MCF 10A (cell line): ENCODE measurements around the gene ZNF524. TPM values are rescaled to one million over a fixed set of nuclear protein-coding genes. Genes with fewer than 3 reads are reported as not detected.

Experiments used
- BruUV-seq: library from RNA; stranded (reverse); fragments of 400-500 nt; replicated peaks from 2 replicates; lab custom pipeline; 2021; lab: Mats Ljungman, UMichigan
- CTCF ChIA-PET: fragments of 300-600 bp; sonication (Branson Sonifier 250); formaldehyde crosslinking; extraction: SDS; loops from one replicate; lab custom pipeline; 2021; ENCODE audit warnings: antibody characterized with exemption, inconsistent platforms; lab: Yijun Ruan, JAX
- POLR2A ChIA-PET: fragments of 300-600, 350-650 bp; sonication (Branson Sonifier 250); formaldehyde crosslinking; extraction: SDS; loops from one replicate; lab custom pipeline; 2020; ENCODE audit warnings: antibody characterized with exemption, inconsistent platforms; lab: Yijun Ruan, JAX
- DNase-seq: peaks from one replicate; pipeline ENCODE4 v3.0.0-alpha.2; 2018; ENCODE audit not compliant: unreplicated experiment
- H3K27ac Mint-ChIP-seq: one replicate; pipeline ENCODE4 v1.8.0; 2022; ENCODE audit warnings: mild to moderate bottlenecking, low read depth, mixed read lengths; ENCODE audit not compliant: unreplicated experiment
- H3K27me3 Mint-ChIP-seq: one replicate; pipeline ENCODE4 v1.8.0; 2022; ENCODE audit warnings: mixed read lengths; ENCODE audit not compliant: insufficient read depth, unreplicated experiment
- H3K36me3 Mint-ChIP-seq: one replicate; pipeline ENCODE4 v1.8.0; 2022; ENCODE audit warnings: mild to moderate bottlenecking, moderate library complexity, mixed read lengths; ENCODE audit not compliant: insufficient read depth, unreplicated experiment
- H3K4me1 Mint-ChIP-seq: one replicate; pipeline ENCODE4 v1.8.0; 2022; ENCODE audit warnings: mixed read lengths; ENCODE audit not compliant: insufficient read depth, unreplicated experiment
- H3K4me3 Mint-ChIP-seq: one replicate; pipeline ENCODE4 v1.8.0; 2022; ENCODE audit warnings: mild to moderate bottlenecking, moderate library complexity, mixed read lengths; ENCODE audit not compliant: unreplicated experiment
- H3K9me3 Mint-ChIP-seq: one replicate; pipeline ENCODE4 v1.8.0; 2022; ENCODE audit warnings: mixed read lengths; ENCODE audit not compliant: unreplicated experiment
- CTCF ChIP-seq: fragments of 200-600 bp; IDR thresholded peaks from one replicate; pipeline ENCODE4 v1.8.0; 2022; ENCODE audit warnings: antibody characterized with exemption, mild to moderate bottlenecking; ENCODE audit not compliant: unreplicated experiment
- intact Hi-C: fragments of 100-400 bp; cut with micrococcal nuclease; formaldehyde crosslinking; loops from 2 replicates; pipeline ENCODE4 v1.14.1; 2022
- total RNA-seq: library from RNA; stranded (reverse); gene quantifications from 2 replicates; pipeline ENCODE4 v1.2.3, GENCODE V29; 2022

The ZNF524 gene
- total RNA-seq, 1 experiment from 2014 or later: 17.6 TPM

DNA sequence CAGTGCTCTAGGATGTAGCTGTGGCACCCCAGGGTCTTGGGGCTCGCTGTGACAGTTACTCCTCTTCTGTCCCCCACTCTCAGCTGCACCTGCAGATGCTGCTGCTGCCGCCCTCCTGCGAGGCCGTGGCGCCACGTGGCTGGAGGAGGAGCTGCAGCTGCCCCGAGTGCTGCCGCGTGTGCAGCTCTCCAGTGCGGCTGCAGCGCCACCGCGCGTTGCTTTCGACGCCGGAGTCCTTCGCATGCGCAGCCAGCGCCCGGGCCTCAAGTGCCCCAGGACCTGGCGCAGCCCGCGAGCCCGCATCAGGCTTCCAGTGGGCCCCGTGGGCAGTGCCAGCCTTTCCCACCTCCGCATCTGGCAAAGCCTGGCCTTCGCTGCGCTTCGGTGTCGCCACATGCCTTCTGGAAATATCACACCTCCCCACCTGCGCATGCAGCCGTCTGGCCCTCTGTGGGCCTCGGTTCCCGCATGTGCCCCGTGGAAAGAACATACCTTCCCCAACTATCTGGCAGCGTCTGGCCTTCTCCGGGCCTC lies 40.0 kb downstream of the ZNF524 start:
- POLR2A ChIA-PET: interaction anchor here (0.7 to 1.7 kb wide), 2 partner anchors 14 to 298 kb away, joined by 3 to 8 read pairs; partner anchors contain the start of gene U2AF2
- Mint-ChIP-seq H3K9me3 (no peaks in the 10 kb centered on the region), H3K4me1 (peaks cover 34% of the 10 kb centered on the region), H3K27ac (peak overlapping the region; percentile 49), H3K27me3 (no peaks in the 10 kb centered on the region), H3K4me3 (peak overlapping the region; percentile 82), H3K36me3 (peaks cover 37% of the 10 kb centered on the region)
- no peak for DNase-seq
- no TSS peak for BruUV-seq
- intact Hi-C loops: no loop called here
- CTCF ChIA-PET: interaction anchor here (0.5 to 0.9 kb wide), 4 partner anchors 132 to 1467 kb away, joined by 3 to 4 read pairs (median 3); partner anchors contain the start of gene TMC4
- TF ChIP-seq CTCF: no peak

- ChIA-PET CTCF (interaction anchor here (0.5 to 0.6 kb wide), 2 partner anchors 186 to 1468 kb away, joined by 3 read pairs; partner anchors contain the start of gene TMC4), POLR2A (interaction anchor here (0.8 to 1.0 kb wide), 2 partner anchors 14 to 16 kb away, joined by 3 to 6 read pairs; partner anchors contain the start of gene U2AF2)
- peaks cover 28% of the 10 kb centered on the region for H3K4me1 Mint-ChIP-seq
- no peak for TF ChIP-seq CTCF
- peaks cover 43% of the 10 kb centered on the region for H3K36me3 Mint-ChIP-seq
- no peaks in the 10 kb centered on the region for H3K9me3 Mint-ChIP-seq
- DNase-seq: peak; percentile 55
- H3K27ac Mint-ChIP-seq: peak within 1 kb of the TSS; percentile 49
- H3K4me3 Mint-ChIP-seq: peak within 1 kb of the TSS; percentile 82
- BruUV-seq: no TSS peak
- no peaks in the 10 kb centered on the region for H3K27me3 Mint-ChIP-seq
- intact Hi-C loops: no loop called here
These were observed 40.7 kb downstream of the ZNF524 start, which contains the start of gene ZNF580 for GRCh38 chr19:55640577-55641425. TSS of gene ZNF580 (plus strand) at chr19:55641002. CDS start at chr19:55642509, 1,507 bp downstream.

DNA sequence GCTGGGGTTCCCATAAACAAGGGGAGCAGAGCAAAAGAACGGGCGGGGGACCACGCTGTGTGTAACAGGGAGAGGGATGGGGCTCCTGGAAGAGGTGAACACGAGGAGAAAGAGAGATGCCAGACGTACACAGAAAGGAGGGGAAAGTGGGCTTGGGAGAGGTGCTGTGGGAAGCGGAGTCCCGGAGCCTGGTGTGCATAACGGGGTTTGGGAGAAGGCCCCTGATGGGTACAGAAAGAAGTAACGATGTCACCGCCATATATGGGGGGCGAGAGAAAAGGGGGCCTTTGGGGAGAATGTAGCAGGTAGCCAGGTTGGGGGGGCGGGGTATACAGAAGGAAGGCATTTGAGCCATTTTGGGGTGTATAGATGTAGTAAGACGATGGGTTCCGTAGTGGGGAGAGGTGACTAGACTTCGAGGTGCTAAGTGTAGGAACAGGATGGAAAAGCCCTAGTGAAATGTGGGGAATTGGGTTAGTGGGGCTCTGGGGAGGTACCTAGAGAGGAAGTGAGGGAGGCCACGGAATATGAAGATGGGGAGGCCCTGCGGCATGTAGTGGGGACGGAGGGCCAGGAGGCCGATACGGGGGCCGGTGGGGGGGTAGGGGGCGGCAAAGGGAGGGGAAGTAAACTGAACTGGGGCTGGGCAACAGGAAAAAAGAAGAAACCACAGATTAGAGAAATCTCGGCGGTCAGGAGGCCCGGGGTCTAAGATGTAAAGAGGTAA lies 41.5 kb downstream of the ZNF524 start:
- Mint-ChIP-seq H3K27me3 (no peaks in the 10 kb centered on the region), H3K4me3 (peak overlapping the region; percentile 82), H3K4me1 (peaks cover 20% of the 10 kb centered on the region), H3K9me3 (no peaks in the 10 kb centered on the region), H3K36me3 (peaks cover 51% of the 10 kb centered on the region), H3K27ac (peak overlapping the region; percentile 49)
- CTCF ChIA-PET: interaction anchor here (0.5 kb wide), 1 partner anchor 11 kb away, joined by 3 read pairs; no protein-coding TSS in a partner anchor
- no TSS peak for BruUV-seq
- POLR2A ChIA-PET: interaction anchor here (1.0 to 3.0 kb wide), 6 partner anchors 9 to 257 kb away, joined by 3 to 25 read pairs (median 12); partner anchors contain the start of genes FIZ1, TMEM238 and U2AF2
- no peak for TF ChIP-seq CTCF
- intact Hi-C loops: loop anchor here (1.0 kb wide), 1 partner anchor 42 kb away; the partner anchor contains the start of gene FIZ1
- peak; percentile 37 for DNase-seq
